ENCODE data around the gene CHD6.
"Not testable (repeated sequence)": the region's sequence is repeated elsewhere in the genome, so short reads cannot be mapped to it uniquely, and the experiment has no call there.

Gene CHD6

GRCh38 chr20:41540918-41541317, 77.3 kb downstream of the CHD6 start:
- H3K4me3 Mint-ChIP-seq = no peak overlapping the region
- H3K36me3 Mint-ChIP-seq (ENCODE audit: insufficient read depth) = peaks cover 3% of the 10 kb centered on the region
- peaks cover 12% of the 10 kb centered on the region for H3K4me1 Mint-ChIP-seq
- ATAC-seq (replicated peaks; ENCODE audit: extremely low read depth, poor library complexity, severe bottlenecking) (no peak), DNase-seq (ENCODE audit: low spot score in 2 of 2) (no peak)
- H3K9me3 Mint-ChIP-seq = peaks cover 6% of the 10 kb centered on the region
- no peaks in the 10 kb centered on the region for H3K27me3 Mint-ChIP-seq
- H3K27ac Mint-ChIP-seq (ENCODE audit: low read depth) = no peak overlapping the region

- Mint-ChIP-seq H3K4me1 (peaks cover 8% of the 10 kb centered on the region), H3K27me3 (no peaks in the 10 kb centered on the region), H3K9me3 (peaks cover 6% of the 10 kb centered on the region), H3K4me3 (no peak overlapping the region), H3K36me3 (ENCODE audit: insufficient read depth) (peaks cover 3% of the 10 kb centered on the region), H3K27ac (ENCODE audit: low read depth) (no peak overlapping the region)
- DNase-seq (ENCODE audit: low spot score in 2 of 2) (no peak), ATAC-seq (replicated peaks; ENCODE audit: extremely low read depth, poor library complexity, severe bottlenecking) (no peak)
These were observed 77.7 kb downstream of the CHD6 start for GRCh38 chr20:41540459-41540858.

- Mint-ChIP-seq H3K27ac (ENCODE audit: low read depth) (no peak overlapping the region), H3K4me1 (peaks cover 19% of the 10 kb centered on the region), H3K4me3 (no peak overlapping the region), H3K27me3 (no peaks in the 10 kb centered on the region), H3K36me3 (ENCODE audit: insufficient read depth) (peaks cover 3% of the 10 kb centered on the region), H3K9me3 (peaks cover 6% of the 10 kb centered on the region)
- no peak for ATAC-seq (replicated peaks; ENCODE audit: extremely low read depth, poor library complexity, severe bottlenecking)
- DNase-seq (ENCODE audit: low spot score in 2 of 2) = no peak
These were observed 79.2 kb downstream of the CHD6 start for GRCh38 chr20:41538810-41539596.

- Mint-ChIP-seq H3K27ac (ENCODE audit: low read depth) (no peak overlapping the region), H3K4me3 (no peak overlapping the region), H3K36me3 (ENCODE audit: insufficient read depth) (peaks cover 7% of the 10 kb centered on the region), H3K27me3 (no peaks in the 10 kb centered on the region), H3K4me1 (peaks cover 25% of the 10 kb centered on the region), H3K9me3 (peaks cover 6% of the 10 kb centered on the region)
- ATAC-seq (replicated peaks; ENCODE audit: extremely low read depth, poor library complexity, severe bottlenecking) = no peak
- no peak for DNase-seq (ENCODE audit: low spot score in 2 of 2)
These were observed 80.3 kb downstream of the CHD6 start for GRCh38 chr20:41537865-41538264.

- Mint-ChIP-seq H3K36me3 (ENCODE audit: insufficient read depth) (peaks cover 12% of the 10 kb centered on the region), H3K4me1 (peaks cover 36% of the 10 kb centered on the region)
- H3K4me3 Mint-ChIP-seq; DNase-seq (ENCODE audit: low spot score in 2 of 2); H3K27me3 Mint-ChIP-seq; ATAC-seq (replicated peaks; ENCODE audit: extremely low read depth, poor library complexity, severe bottlenecking); H3K9me3 Mint-ChIP-seq; H3K27ac Mint-ChIP-seq (ENCODE audit: low read depth): not testable (repeated sequence)
These were observed 82.6 kb downstream of the CHD6 start for GRCh38 chr20:41535551-41535950.

GRCh38 chr20:41534842-41535241, 83.3 kb downstream of the CHD6 start:
- Mint-ChIP-seq H3K9me3 (peaks cover 6% of the 10 kb centered on the region), H3K4me3 (no peak overlapping the region), H3K4me1 (peaks cover 36% of the 10 kb centered on the region), H3K27ac (ENCODE audit: low read depth) (no peak overlapping the region), H3K36me3 (ENCODE audit: insufficient read depth) (peaks cover 14% of the 10 kb centered on the region), H3K27me3 (no peaks in the 10 kb centered on the region)
- ATAC-seq (replicated peaks; ENCODE audit: extremely low read depth, poor library complexity, severe bottlenecking) (no peak), DNase-seq (ENCODE audit: low spot score in 2 of 2) (no peak)

- no peak overlapping the region for H3K4me3 Mint-ChIP-seq
- peaks cover 4% of the 10 kb centered on the region for H3K9me3 Mint-ChIP-seq
- H3K4me1 Mint-ChIP-seq = peaks cover 39% of the 10 kb centered on the region
- ATAC-seq (replicated peaks; ENCODE audit: extremely low read depth, poor library complexity, severe bottlenecking) = no peak
- H3K27me3 Mint-ChIP-seq = no peaks in the 10 kb centered on the region
- no peak for DNase-seq (ENCODE audit: low spot score in 2 of 2)
- peaks cover 17% of the 10 kb centered on the region for H3K36me3 Mint-ChIP-seq (ENCODE audit: insufficient read depth)
- H3K27ac Mint-ChIP-seq (ENCODE audit: low read depth) = no peak overlapping the region
These were observed 84.0 kb downstream of the CHD6 start for GRCh38 chr20:41534170-41534569.

GRCh38 chr20:41533537-41534136, 84.5 kb downstream of the CHD6 start:
- Mint-ChIP-seq H3K4me3 (no peak overlapping the region), H3K36me3 (ENCODE audit: insufficient read depth) (peaks cover 15% of the 10 kb centered on the region), H3K27ac (ENCODE audit: low read depth) (no peak overlapping the region), H3K4me1 (peaks cover 35% of the 10 kb centered on the region), H3K27me3 (no peaks in the 10 kb centered on the region), H3K9me3 (no peaks in the 10 kb centered on the region)
- DNase-seq (ENCODE audit: low spot score in 2 of 2) (no peak), ATAC-seq (replicated peaks; ENCODE audit: extremely low read depth, poor library complexity, severe bottlenecking) (no peak)

GRCh38 chr20:41532935-41533334, 85.2 kb downstream of the CHD6 start:
- Mint-ChIP-seq H3K4me3 (no peak overlapping the region), H3K9me3 (no peaks in the 10 kb centered on the region), H3K27ac (ENCODE audit: low read depth) (no peak overlapping the region), H3K4me1 (peaks cover 35% of the 10 kb centered on the region), H3K27me3 (no peaks in the 10 kb centered on the region), H3K36me3 (ENCODE audit: insufficient read depth) (peaks cover 15% of the 10 kb centered on the region)
- DNase-seq (ENCODE audit: low spot score in 2 of 2) (no peak), ATAC-seq (replicated peaks; ENCODE audit: extremely low read depth, poor library complexity, severe bottlenecking) (no peak)

GRCh38 chr20:41531518-41532275, 86.5 kb downstream of the CHD6 start:
- H3K36me3 Mint-ChIP-seq (ENCODE audit: insufficient read depth) = peaks cover 17% of the 10 kb centered on the region
- peaks cover 40% of the 10 kb centered on the region for H3K4me1 Mint-ChIP-seq
- H3K9me3 Mint-ChIP-seq = no peaks in the 10 kb centered on the region
- H3K27ac Mint-ChIP-seq (ENCODE audit: low read depth) = no peak overlapping the region
- H3K4me3 Mint-ChIP-seq = no peak overlapping the region
- no peaks in the 10 kb centered on the region for H3K27me3 Mint-ChIP-seq
- ATAC-seq (replicated peaks; ENCODE audit: extremely low read depth, poor library complexity, severe bottlenecking) (no peak), DNase-seq (ENCODE audit: low spot score in 2 of 2) (no peak)

GRCh38 chr20:41530923-41531322, 87.3 kb downstream of the CHD6 start:
- DNase-seq (ENCODE audit: low spot score in 2 of 2) (no peak), ATAC-seq (replicated peaks; ENCODE audit: extremely low read depth, poor library complexity, severe bottlenecking) (no peak)
- H3K4me1 Mint-ChIP-seq = peaks cover 48% of the 10 kb centered on the region
- peaks cover 17% of the 10 kb centered on the region for H3K36me3 Mint-ChIP-seq (ENCODE audit: insufficient read depth)
- no peak overlapping the region for H3K27ac Mint-ChIP-seq (ENCODE audit: low read depth)
- H3K9me3 Mint-ChIP-seq = no peaks in the 10 kb centered on the region
- H3K27me3 Mint-ChIP-seq = no peaks in the 10 kb centered on the region
- no peak overlapping the region for H3K4me3 Mint-ChIP-seq

GRCh38 chr20:41526327-41526726, 91.8 kb downstream of the CHD6 start:
- peak overlapping the region; percentile 29 for H3K27ac Mint-ChIP-seq (ENCODE audit: low read depth)
- peaks cover 8% of the 10 kb centered on the region for H3K36me3 Mint-ChIP-seq (ENCODE audit: insufficient read depth)
- no peak for ATAC-seq (replicated peaks; ENCODE audit: extremely low read depth, poor library complexity, severe bottlenecking)
- peaks cover 48% of the 10 kb centered on the region for H3K4me1 Mint-ChIP-seq
- no peaks in the 10 kb centered on the region for H3K9me3 Mint-ChIP-seq
- no peaks in the 10 kb centered on the region for H3K27me3 Mint-ChIP-seq
- no peak for DNase-seq (ENCODE audit: low spot score in 2 of 2)
- H3K4me3 Mint-ChIP-seq = no peak overlapping the region
